Middle frontal gyrus (tissue), 1 donor: ENCODE results near the gene RAB25.
A peak's percentile ranks its signal among the peaks of the same experiment; 100 is the strongest.

Experiments
- DNase-seq: peaks from one replicate; pipeline ENCODE4 v3.0.0-alpha.2; 2015; ENCODE audit warnings: low spot score; ENCODE audit errors: extremely low spot score

Gene RAB25

GRCh38 chr1:156078728-156079127 is 17.8 kb downstream of the RAB25 start:
- DNase-seq = no peak

DNA sequence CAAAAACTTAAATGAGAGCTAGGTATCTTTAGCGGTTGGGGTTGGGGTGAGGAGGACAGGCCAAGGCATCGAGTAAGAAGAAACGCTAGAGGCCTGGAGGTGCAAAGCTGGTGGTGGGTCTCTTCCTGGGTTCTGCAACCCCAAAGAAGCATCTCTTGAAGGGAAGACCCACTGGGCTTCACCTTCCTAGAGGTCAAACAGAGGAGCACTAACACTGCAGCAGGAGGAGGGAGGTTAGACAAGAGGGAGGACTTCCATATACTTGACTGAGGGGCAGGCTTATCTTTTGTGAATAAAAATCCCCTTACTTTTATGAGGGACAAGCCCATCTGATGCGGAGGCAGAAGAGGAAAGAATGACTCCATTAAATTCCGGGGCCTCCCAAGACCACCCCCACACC is 18.8 kb downstream of the RAB25 start:
- DNase-seq = no peak

DNA sequence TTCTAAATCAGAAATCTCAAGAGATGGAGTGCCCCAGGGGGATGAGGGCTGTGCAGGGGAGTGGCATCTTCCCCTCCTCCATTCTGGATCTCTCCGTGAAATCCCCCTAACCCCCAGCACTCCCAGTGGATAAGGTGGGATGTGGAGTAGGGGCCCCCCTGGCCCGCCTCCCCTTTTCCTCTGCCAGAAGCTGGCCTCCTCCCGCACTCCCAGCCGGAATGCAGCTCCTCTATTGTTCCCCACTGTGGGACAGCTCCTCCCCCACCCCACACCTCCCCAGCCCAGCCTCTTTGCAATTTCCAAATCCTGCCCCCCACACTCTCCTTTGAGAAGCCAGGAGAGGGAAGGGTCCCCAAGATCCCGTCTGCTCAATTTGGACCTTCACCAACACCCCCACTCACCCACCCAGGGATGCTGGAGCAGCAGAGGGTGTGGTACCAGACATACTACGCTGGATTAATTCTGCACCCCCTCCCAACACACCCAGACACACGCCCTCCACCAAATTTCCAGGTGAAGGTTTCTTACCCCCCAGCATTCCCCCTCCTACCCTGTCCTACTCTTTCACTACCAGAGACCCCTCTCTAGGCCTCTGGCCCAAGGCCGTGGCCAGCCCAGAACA is 19.4 kb downstream of the RAB25 start:
- no peak for DNase-seq

DNA sequence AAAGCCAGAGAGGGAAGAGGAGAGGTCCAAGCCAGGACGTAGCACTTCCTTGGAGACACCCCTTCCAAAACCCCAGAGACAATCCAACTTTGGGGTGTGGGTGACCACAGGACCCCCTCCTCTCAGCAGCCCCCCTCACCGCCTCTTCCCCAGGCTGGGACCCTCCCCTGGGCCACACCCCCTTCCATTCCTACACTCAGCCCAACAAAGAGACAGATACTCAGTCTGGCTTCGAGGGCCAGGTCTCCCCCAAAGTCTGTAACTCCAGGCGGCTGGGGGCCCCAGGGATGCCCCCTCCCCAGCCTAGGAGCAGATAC is 19.9 kb downstream of the RAB25 start:
- no peak for DNase-seq

DNA sequence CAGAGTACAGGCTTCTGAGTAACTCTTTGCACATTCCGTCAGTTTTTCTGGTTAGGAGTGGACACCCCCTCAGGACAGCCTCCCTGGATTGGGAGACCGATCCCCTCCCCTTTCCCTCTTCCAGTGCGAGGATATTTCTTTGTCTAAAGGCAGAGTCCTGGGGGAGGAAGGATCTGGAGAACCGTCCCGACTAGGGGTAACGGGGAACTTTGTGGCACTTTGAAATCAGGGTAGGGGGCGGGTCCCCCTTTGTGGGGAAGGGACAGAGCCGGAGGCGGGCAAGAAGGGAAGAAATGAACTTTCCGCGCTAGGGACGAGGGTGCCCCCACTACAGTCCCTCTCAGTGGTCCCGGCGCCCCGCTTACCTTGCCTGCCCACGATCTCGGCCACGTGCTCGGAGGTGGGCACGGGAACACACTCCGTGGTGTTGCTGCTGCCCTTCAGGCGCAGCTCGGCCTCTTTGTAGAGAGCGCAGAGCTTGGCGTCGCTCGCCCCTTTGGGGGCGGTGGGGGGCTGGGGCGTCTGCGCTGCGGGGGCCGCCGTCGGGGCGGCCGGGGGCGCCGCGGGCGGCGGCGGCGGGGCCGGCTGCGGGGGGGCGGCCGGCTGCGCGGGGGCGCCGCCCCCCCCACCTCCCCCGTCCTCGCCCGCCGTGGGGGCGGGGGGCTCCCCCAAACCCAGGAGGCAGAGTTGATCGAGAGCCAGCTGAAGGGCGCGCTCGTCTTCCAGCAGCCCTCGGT is 20.4 kb downstream of the RAB25 start:
- DNase-seq = no peak

- DNase-seq = no peak
Observed at GRCh38 chr1:156081917-156082308, 21.0 kb downstream of the RAB25 start.

DNA sequence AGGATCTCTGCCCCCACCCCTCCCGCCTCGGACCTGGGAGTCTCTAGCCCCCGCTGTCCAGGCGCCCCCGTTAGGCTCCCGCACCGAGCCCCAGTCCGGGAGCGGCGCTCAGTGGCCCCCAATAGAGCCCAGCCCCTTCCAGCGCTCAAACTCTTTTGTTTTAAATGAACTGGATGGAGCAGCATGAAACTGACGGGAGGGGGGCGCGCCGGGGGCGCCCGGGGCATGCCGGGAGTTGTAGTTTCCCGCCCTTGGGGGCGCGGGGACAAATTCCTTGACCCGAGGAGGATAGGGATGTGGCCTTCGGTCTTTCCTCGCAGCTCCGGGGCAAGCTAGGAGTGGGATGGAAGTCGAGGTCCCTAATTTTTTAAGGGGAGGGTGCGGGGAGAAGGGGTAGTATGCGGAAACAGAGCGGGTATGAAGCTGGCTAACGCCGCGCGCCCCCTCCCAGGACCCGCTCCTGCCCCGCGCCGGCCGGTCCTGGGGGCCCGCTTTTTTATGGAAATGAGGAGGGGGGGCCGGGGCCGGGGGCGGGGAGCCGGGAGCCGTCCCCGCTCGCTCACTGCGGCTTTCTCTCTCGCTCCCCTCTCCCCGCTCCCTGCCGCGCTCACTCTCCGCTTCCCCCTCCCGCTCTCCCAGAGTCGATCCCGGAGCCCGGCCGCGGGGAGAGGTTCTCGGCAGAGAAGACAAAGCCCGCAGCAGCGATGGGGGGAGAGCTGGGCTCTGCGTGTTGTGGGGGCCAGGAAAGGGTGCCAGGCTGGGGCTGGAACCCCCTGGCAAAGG is 21.5 kb downstream of the RAB25 start, which contains the start of gene MEX3A:
Gene MEX3A (minus strand): TSS at position 157 of the 783 bp plus-strand sequence. CDS start 467 bp downstream, outside the sequence.
- DNase-seq = peak; percentile 57

GRCh38 chr1:156083800-156084790 is 23.1 kb downstream of the RAB25 start:
- DNase-seq = no peak

DNA sequence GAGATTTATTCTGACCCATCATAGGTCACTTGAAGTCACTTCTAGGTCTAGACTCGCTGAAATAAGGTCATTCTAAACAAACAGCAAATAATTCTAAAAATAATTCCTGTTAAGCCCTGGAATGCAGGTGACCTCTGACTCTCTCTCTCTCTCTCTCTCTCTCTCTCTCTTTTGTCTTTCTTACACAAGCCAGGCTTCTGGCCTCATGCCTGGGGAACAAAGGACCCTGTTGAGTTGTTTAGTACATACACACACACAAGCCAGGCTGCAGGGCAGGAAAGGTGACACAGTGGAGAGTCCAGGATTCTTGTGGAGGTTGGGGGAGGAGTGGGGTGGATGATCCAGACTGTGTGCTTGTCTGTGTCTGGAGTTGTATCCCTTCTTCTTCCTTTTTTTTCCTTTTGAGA is 25.3 kb downstream of the RAB25 start:
- DNase-seq = no peak

DNA sequence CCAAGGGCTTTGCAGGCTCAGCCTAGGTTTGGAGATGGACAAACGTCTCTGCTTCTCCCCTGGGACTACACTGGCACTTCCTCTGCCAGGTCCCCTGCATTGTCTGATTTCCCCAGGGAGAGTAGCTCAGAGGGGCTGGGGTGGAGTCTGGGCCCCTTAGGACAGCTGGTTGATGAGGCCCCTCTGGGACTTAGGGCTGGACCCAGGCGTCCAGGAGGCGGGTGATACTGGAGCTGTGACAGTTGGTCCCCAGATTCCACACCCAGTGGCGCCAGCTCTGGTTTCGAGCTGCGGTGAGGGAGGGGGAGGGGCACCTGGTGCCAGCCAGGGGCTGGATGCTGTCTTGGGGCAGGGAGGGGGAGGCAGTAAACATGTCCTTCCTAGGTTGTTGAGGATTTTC is 28.7 kb downstream of the RAB25 start:
- no peak for DNase-seq

- DNase-seq = no peak
Observed at GRCh38 chr1:156090138-156090839, 29.3 kb downstream of the RAB25 start.

GRCh38 chr1:156090840-156091188 is 29.9 kb downstream of the RAB25 start:
- peak; percentile 52 for DNase-seq

GRCh38 chr1:156091610-156092009 is 30.6 kb downstream of the RAB25 start:
- DNase-seq = no peak

GRCh38 chr1:156095906-156096508 is 35.0 kb downstream of the RAB25 start:
- no peak for DNase-seq

DNA sequence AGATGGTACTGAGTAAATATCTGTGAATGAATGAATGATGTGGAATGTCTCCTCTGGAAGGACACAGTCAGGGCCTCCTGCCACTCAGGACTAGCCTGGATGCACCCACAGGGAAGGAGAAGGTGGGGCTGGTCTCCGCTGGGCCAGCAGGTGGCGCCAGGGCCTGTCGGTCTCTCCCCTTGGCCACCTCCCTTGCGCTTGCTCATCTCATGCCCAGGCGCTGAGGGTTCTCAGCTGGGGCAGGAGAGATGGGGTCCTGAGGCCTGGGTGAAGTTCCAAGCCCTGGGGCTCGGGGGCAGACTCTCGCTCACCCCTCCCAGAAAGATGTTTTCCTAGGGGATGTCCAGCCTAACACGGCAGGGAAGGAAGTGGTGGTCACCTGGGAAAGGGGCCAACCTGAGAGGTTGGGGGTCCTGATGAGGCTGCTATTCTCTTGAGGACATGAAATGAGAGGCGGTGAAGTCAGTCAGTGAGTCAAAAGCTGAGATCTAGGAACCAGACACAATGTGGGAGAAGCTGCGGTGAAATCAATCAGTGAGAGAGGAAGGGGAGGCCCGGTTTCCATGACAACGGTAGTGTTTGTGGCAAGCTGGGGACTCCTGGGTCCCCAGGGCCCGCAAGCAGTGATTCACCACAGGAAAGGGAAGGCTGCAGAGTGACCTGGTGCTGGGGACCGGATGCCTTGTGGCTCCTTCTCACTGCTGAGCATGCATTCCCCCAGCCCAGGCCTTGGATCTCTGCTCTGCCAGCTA is 35.9 kb downstream of the RAB25 start:
- DNase-seq = peak; percentile 78

- no peak for DNase-seq
Observed at GRCh38 chr1:156097499-156098178, 36.7 kb downstream of the RAB25 start.

GRCh38 chr1:156098784-156099183 is 37.8 kb downstream of the RAB25 start:
- DNase-seq = no peak

GRCh38 chr1:156099282-156099681 is 38.3 kb downstream of the RAB25 start:
- DNase-seq = no peak
